Activated T-helper 17 cell treated with anti-CD3 and anti-CD28 coated beads, Interleukin-2, amount 50 U/mL, for 72 hours (primary cell): Measurements from ENCODE around the gene CHN2. TPM values are rescaled to one million over a fixed set of nuclear protein-coding genes. Genes with fewer than 3 reads are reported as not detected.

Experiments
- ATAC-seq: fragments of 150-1000 bp; cut with Tn5 transposase; replicated peaks from 2 replicates; pipeline ENCODE4 v1.10.0; 2021; ENCODE audit warnings: mild to moderate bottlenecking, moderate library complexity
- H3K27ac Mint-ChIP-seq: one replicate; pipeline ENCODE4 v1.8.0; 2022; ENCODE audit warnings: mixed read lengths
- H3K27me3 Mint-ChIP-seq: one replicate; pipeline ENCODE4 v1.8.0; 2022; ENCODE audit warnings: mixed read lengths
- H3K36me3 Mint-ChIP-seq: one replicate; pipeline ENCODE4 v1.8.0; 2022; ENCODE audit warnings: low read depth, mild to moderate bottlenecking, mixed read lengths
- H3K4me1 Mint-ChIP-seq: one replicate; pipeline ENCODE4 v1.8.0; 2022; ENCODE audit warnings: mixed read lengths
- H3K4me3 Mint-ChIP-seq: one replicate; pipeline ENCODE4 v1.8.0; 2022; ENCODE audit warnings: mild to moderate bottlenecking, mixed read lengths
- H3K9me3 Mint-ChIP-seq: one replicate; pipeline ENCODE4 v1.8.0; 2022; ENCODE audit warnings: mixed read lengths
- total RNA-seq, 2 donors: library from RNA; stranded (reverse); gene quantifications; one replicate each; pipeline ENCODE4 v1.2.3, GENCODE V29; 2022

CHN2 gene
- total RNA-seq, 2 donors from 2014 or later = 0.85 TPM; not detected in 1

DNA sequence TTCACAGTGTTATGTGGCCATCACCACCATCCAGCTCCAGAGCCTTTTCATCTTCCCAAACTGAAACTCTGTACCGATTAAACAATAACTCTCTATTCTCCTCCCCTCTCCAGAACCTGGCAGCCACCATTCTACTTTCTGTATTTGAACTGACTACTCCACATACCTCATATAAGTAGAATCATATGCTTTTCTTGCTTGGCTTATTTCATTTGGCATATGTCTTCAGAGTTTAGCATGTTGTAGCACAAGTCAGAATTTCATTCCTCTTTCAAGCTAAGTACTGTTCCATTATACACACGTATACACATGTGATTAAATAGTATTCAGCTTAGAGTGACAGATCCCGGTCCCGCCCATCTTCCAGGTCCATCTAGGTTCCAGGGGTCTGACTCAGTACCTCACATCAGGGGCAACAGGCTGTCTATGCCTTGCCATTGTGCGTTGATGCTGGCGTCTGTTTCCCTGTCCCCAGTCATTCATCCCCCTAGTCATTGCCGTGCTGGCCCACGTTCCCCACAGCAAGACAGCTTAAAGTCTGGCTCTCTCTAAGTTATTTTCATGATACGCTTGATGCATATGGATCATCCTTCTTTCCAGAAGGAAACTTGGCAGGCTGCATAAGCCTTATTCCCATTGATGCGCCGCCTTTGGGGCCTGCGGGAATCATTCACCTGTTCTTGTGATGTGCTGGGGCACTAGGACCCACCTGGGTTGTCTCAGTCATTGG lies 108.3 kb downstream of the CHN2 start:
- no peaks in the 10 kb centered on the region for H3K9me3 Mint-ChIP-seq
- ATAC-seq = no peak
- no peak overlapping the region for H3K4me3 Mint-ChIP-seq
- no peaks in the 10 kb centered on the region for H3K4me1 Mint-ChIP-seq
- H3K27me3 Mint-ChIP-seq = peaks cover 3% of the 10 kb centered on the region
- H3K36me3 Mint-ChIP-seq = no peaks in the 10 kb centered on the region
- H3K27ac Mint-ChIP-seq = no peak overlapping the region

DNA sequence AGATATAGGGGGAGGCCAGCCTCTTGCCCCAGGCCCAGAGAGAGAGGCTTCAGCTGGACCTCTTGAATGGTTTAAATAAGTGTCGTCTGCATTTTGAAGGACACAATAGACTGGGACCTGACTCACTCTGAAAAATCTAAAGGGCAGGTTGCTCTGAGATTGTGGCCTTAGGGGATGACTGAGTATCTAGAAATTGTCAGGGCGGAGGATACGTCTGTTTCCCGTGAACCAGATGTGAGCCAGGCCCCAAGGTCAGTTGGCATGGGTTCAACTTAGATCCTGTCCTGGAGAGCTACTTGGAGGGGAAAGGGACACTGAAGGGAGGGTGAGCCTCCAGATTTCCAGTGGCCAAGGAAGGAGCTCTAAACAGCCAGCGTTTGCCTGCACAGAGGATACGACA lies 110.2 kb downstream of the CHN2 start:
- Mint-ChIP-seq H3K9me3 (no peaks in the 10 kb centered on the region), H3K27me3 (peaks cover under 1% of the 10 kb centered on the region), H3K4me3 (no peak overlapping the region), H3K4me1 (no peaks in the 10 kb centered on the region), H3K27ac (no peak overlapping the region), H3K36me3 (no peaks in the 10 kb centered on the region)
- ATAC-seq = no peak

DNA sequence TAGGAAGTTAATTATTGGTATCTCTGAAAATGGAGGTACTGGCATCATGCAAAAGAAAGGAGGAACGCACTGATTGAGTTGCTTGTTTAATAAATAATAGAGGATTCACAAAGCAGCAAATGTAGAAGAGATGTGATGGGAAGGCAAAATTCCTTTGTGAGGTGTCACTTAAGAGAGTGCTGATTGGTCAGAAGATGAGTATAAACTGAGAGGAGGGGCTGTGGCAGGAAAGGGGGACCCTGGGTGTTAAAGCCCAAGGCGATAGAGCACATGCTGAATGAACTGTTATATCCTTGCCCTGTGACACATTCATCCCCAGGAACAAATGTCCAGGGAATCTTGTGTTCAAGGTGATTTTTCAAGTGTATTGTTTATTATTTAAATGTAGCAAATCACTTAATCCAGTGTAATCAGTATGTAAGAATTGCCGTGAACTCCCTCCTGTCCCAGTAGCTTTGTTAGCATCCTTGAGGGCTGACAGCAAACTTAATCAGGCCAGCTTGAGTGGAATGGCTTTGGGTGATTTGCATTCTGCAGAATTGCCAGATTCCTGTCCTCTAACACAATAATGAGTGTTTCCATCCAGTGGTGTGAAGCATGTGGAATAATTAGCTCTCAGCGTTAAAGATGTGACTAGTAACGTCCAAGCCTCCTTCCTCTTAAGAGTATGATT lies 111.9 kb downstream of the CHN2 start:
- Mint-ChIP-seq H3K27ac (no peak overlapping the region), H3K9me3 (no peaks in the 10 kb centered on the region), H3K4me1 (no peaks in the 10 kb centered on the region), H3K36me3 (no peaks in the 10 kb centered on the region), H3K27me3 (no peaks in the 10 kb centered on the region), H3K4me3 (no peak overlapping the region)
- no peak for ATAC-seq

DNA sequence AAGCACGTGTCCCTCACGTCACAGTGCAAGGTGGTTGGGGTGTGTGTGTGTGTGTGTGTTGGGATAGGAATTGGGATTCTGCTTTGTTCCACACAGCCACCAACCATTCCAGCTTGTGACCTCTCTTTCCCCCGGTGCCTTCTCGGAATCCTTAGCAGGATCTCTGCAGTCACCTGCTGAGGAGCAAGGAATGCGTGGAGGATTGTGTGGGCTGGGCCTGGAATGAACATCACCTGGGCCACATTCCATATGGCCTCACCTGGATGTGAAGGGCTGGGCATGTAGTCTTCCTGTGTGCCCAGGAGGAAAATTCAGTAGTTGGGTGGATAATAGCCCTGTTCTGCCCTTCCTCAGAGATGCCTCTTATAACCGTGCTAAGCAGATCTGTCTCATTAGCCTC lies 113.8 kb downstream of the CHN2 start:
- ATAC-seq = no peak
- no peaks in the 10 kb centered on the region for H3K27me3 Mint-ChIP-seq
- no peak overlapping the region for H3K4me3 Mint-ChIP-seq
- no peaks in the 10 kb centered on the region for H3K4me1 Mint-ChIP-seq
- H3K27ac Mint-ChIP-seq = no peak overlapping the region
- H3K9me3 Mint-ChIP-seq = no peaks in the 10 kb centered on the region
- no peaks in the 10 kb centered on the region for H3K36me3 Mint-ChIP-seq

DNA sequence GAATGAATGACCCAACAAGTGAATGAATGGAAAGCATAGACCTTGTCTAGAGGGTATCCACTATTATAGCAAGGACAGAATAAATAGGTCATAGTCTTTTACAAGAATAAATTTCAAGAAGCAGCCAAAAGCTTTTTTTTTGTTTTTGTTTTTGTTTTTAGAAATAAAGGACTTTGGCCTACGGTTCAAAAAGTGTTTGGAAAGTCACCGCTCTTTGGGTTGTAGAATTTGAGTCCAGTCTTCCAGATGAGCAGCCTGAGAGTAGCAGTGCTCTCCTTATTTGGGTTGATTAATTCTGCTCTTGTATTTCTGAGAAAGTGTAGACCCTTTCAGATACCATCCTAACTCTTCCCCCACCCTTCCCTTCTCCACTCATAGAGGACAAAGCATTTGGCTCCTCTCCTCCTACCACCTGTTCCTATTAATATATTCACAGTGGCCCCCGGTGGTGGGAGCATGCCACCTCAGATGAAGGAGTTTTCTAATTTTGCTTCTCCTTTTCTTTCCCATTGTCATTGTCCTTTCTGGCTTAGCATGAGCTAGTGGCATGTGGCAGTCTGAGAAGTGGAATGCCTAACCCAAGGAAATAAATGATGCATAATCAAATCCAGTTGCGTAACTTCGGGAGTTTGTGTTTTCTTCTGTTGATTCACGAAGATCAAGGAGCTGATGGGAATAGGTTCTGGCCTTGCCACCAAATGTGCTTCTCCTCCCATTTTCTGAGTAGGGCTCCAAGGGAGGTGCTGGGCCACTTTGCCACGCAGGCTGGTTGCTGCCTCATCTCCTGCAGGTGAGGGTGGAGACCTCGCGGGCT lies 114.7 kb downstream of the CHN2 start:
- Mint-ChIP-seq H3K4me1 (no peaks in the 10 kb centered on the region), H3K27ac (no peak overlapping the region), H3K4me3 (no peak overlapping the region), H3K9me3 (no peaks in the 10 kb centered on the region), H3K27me3 (no peaks in the 10 kb centered on the region), H3K36me3 (no peaks in the 10 kb centered on the region)
- no peak for ATAC-seq

DNA sequence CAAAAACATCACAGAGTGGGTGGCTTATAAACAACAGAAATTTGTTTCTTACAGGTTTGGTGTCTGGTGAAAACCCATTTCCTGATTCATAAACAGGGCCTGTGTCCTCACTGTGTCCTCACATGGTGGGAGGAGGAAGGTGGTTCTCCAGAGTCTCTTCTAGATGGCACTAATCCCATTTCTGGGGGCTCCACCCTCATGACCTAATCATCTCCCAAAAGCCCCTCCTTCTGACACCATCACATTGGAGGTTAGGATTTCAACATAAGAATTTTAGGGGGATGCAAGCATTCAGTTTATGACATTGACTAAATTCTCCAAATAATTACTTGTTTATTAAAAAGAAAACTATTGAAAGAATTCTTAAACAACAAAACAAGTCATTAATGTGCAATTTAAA lies 116.0 kb downstream of the CHN2 start:
- no peak overlapping the region for H3K27ac Mint-ChIP-seq

DNA sequence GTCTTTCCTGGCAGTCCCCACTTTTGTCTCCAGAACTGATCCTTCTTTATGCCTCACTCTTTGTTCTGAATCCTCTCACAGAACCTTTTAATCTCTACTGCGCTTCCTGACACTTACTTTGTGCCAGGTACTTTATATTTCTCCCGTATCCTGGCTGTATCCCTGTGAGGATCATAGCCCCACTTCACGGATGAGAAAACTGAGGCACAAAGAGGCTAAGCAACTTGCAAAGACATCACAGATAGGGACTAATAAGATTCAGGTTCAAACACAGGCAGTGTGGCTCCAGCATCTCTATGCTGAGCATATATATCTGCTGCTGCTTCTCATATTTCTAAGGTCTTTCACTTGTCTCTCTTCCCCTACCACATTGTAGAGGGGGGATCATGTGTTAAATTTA lies 116.7 kb downstream of the CHN2 start:
- Mint-ChIP-seq H3K27me3 (no peaks in the 10 kb centered on the region), H3K4me1 (no peaks in the 10 kb centered on the region), H3K9me3 (no peaks in the 10 kb centered on the region), H3K4me3 (no peak overlapping the region), H3K36me3 (no peaks in the 10 kb centered on the region), H3K27ac (no peak overlapping the region)
- ATAC-seq = no peak

More for the DNA sequence above, 116.0 kb downstream of the CHN2 start:
- H3K36me3 Mint-ChIP-seq = no peaks in the 10 kb centered on the region
- H3K27me3 Mint-ChIP-seq = no peaks in the 10 kb centered on the region
- no peaks in the 10 kb centered on the region for H3K9me3 Mint-ChIP-seq
- H3K4me3 Mint-ChIP-seq = no peak overlapping the region
- ATAC-seq = no peak
- H3K4me1 Mint-ChIP-seq = no peaks in the 10 kb centered on the region

DNA sequence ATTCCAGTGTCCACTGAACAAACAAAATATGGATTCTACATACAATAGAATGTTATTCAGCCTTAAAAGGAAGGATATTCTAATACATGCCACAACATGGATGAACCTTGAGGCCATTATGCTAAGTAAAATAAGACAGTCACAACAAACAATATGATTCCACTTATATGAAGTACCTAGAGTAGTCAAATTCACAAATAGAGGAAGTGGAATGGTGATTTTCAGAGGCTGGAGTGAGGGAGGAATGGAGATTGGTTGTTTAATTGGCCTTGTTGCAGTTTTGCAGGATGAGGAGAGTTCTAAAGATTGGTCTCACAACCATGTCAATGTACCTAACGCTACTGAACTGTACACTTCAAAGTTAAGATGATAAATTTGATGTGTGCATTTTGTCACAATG lies 119.6 kb downstream of the CHN2 start:
- Mint-ChIP-seq H3K27ac (no peak overlapping the region), H3K4me3 (no peak overlapping the region), H3K36me3 (no peaks in the 10 kb centered on the region), H3K27me3 (no peaks in the 10 kb centered on the region), H3K9me3 (no peaks in the 10 kb centered on the region), H3K4me1 (no peaks in the 10 kb centered on the region)
- ATAC-seq = no peak

DNA sequence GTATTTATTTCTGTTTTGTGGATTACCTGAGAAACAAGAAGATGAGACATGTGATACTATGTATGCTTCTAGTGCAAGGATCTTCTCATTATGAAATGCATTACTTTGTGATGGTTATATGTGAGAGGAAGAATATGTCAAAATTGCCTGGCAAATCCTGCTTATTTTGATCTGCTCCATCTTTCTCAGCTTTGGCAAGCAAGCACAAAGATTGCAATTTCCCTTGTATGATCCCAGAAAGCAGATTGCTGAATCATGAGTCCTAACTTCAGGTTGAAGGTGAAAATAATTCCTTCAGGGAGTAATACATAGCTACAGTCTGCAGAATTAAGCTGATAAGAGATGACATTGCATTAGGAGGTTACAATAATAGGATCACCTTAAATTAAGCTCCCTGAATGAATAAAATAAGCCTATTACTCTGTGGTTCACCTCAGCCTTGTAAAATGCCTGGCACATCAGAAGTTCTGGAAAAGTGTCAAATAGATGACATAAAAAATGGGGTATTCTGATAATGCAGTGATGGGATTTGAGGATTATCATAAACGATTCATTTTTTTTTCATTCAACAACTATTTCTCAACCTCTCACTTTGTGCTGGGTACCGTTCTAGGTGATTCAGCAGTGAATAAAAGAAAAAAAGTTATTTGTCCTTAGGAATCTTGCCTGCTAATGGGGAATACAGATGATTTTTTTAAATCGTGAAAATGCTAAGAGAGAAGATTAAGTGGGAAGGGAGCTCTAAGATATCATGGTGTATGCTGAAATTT lies 120.7 kb downstream of the CHN2 start:
- ATAC-seq = no peak
- no peak overlapping the region for H3K4me3 Mint-ChIP-seq
- H3K27me3 Mint-ChIP-seq = no peaks in the 10 kb centered on the region
- H3K4me1 Mint-ChIP-seq = no peaks in the 10 kb centered on the region
- no peaks in the 10 kb centered on the region for H3K36me3 Mint-ChIP-seq
- H3K27ac Mint-ChIP-seq = no peak overlapping the region
- H3K9me3 Mint-ChIP-seq = no peaks in the 10 kb centered on the region

DNA sequence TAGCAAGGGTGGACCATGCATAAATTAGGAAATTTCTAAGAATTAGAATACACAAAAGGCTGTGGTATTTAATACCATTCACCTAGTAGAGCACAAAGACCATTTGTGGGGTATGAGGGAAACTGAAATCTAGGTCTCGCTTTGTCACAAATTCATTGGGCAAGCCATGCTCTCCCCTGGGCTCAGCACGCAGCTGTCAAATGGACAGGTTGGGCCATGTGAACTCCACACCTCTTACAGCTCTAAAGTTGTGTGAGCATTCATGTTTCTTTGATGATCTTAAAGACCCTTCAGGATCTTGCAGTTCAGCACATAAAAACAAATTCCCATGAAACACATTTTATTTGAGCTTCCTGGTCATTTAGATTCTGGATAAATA lies 121.3 kb downstream of the CHN2 start:
- no peaks in the 10 kb centered on the region for H3K9me3 Mint-ChIP-seq
- no peak overlapping the region for H3K4me3 Mint-ChIP-seq
- no peak for ATAC-seq

DNA sequence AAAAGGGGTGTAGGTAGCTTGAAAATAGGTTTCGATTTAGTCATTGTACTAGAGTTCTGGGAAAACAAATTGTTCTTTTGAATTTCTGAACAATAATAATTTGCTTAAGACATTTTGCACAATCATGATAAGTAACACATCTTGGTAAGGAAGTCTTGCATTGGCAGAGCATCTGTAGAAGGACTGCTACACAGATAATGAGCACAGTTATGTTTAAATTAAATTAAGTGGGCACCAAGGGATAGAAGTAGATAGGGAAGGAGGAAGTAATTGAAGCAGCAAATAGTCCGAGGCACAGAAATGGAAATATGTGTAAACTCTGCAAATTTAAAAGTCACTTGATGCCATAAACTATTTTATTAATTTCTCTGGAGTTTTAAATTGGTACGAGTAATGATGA lies 122.4 kb downstream of the CHN2 start:
- Mint-ChIP-seq H3K27ac (no peak overlapping the region), H3K9me3 (no peaks in the 10 kb centered on the region)
- no peak for ATAC-seq

More for the DNA sequence above, 121.3 kb downstream of the CHN2 start:
- no peak overlapping the region for H3K27ac Mint-ChIP-seq
- H3K36me3 Mint-ChIP-seq = no peaks in the 10 kb centered on the region
- H3K4me1 Mint-ChIP-seq = no peaks in the 10 kb centered on the region
- no peaks in the 10 kb centered on the region for H3K27me3 Mint-ChIP-seq

DNA sequence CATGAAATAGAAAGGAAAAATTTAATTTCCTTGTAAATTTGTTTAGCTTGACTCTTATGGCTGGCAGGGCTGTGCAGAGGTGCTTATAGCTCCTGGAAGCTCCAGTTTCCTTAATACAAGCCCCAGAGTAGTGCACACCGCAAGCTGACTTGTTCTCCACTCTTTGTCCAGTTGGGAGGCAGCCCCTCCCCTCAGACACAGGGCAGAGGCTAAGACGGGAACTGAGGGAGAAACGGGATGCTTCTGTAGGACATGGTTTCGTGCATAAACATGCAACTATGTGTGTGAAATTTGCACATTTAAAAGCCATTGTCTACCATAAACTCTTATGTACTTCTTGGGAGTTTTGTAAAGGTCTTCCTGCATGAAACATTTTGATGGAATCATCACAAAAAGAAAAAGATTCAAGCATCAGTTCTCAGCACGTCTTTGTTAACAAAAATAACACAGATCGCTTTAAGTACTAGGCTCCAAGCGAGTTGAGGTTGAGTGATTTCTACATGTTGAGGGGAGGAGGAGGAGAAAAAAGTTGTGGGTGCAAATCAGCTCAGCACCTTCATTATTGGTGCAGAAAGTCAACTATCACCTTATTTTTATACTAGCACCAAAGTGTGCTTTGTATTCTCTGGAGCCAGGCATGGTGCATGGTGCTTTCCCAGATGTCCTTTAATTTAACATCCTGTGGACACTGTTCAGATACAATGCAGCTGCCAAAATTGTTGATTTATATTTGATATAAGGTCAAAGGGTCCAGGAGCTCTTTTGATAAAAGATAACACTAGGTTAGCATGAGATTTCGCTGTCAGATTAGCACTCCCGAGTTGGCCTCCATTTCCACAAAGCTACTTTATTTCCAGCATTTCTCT lies 124.5 kb downstream of the CHN2 start:
- H3K36me3 Mint-ChIP-seq = no peaks in the 10 kb centered on the region
- ATAC-seq = no peak
- H3K4me3 Mint-ChIP-seq = no peak overlapping the region
- no peaks in the 10 kb centered on the region for H3K27me3 Mint-ChIP-seq
- H3K4me1 Mint-ChIP-seq = no peaks in the 10 kb centered on the region
- no peaks in the 10 kb centered on the region for H3K9me3 Mint-ChIP-seq
- no peak overlapping the region for H3K27ac Mint-ChIP-seq

More for the DNA sequence above, 122.4 kb downstream of the CHN2 start:
- no peaks in the 10 kb centered on the region for H3K4me1 Mint-ChIP-seq
- no peaks in the 10 kb centered on the region for H3K36me3 Mint-ChIP-seq
- no peak overlapping the region for H3K4me3 Mint-ChIP-seq
- no peaks in the 10 kb centered on the region for H3K27me3 Mint-ChIP-seq

DNA sequence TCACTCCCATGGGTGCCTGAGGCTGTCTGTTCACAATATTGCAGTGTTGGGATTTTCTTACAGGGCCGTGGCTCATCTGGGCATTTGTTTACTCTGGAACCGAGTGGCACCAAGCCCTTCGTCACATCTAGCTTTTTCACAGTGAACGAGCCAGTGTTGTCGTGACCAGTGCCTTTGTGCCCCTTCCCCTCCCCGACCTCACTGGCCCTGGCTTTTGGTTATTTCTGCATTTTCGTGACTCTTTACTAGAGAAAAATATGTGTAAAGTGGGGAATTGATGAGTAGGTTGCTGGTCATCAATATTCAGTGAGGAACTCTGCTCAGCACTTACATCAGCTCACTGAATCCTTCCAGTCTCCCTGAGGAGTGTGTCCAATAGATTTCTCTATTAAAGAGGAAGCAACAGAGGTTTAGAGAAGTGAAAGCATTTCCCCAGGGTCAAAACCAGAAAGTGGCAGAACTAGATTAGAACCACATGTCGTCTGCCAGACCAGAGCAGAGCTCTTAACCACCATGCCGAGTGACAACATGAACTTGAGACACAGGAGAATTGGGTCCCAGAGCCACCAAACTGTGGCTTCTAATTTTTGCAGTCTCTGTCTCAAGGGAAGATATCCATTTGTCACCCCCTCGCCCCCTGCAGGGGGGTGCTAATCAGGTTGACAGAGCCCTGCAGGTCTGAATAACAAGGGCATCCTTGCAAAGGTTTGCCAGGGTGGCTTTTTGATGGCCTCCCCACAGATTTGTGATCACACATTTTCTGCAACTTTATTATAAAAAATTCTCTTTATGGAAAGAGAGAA lies 125.3 kb downstream of the CHN2 start:
- H3K27me3 Mint-ChIP-seq = no peaks in the 10 kb centered on the region
- no peaks in the 10 kb centered on the region for H3K9me3 Mint-ChIP-seq
- H3K36me3 Mint-ChIP-seq = no peaks in the 10 kb centered on the region
- no peak overlapping the region for H3K4me3 Mint-ChIP-seq
- no peaks in the 10 kb centered on the region for H3K4me1 Mint-ChIP-seq
- H3K27ac Mint-ChIP-seq = no peak overlapping the region
- no peak for ATAC-seq
